Thoracic aorta (tissue), 2 donors: Measurements from ENCODE around the gene ARPC2. TPM values are rescaled to one million over a fixed set of nuclear protein-coding genes. Genes with fewer than 3 reads are reported as not detected.

Source experiments
- ATAC-seq: fragments of 150-250 bp; one replicate; pipeline ENCODE4 v1.8.0; 2017; ENCODE audit warnings: low read depth; ENCODE audit not compliant: insufficient number of reproducible peaks, low FRiP score
- DNase-seq: peaks from one replicate; pipeline ENCODE4 v3.0.0-alpha.2; 2020; ENCODE audit warnings: low spot score
- H3K27ac ChIP-seq, 2 donors: fragments of 200-600 bp; sonication (generic); 1 replicate in 1 of 2; 2 replicates in 1 of 2; pipeline ENCODE4 v1.5.1; 2016; ENCODE audit warnings: mild to moderate bottlenecking in 2 of 2, moderate library complexity in 2 of 2
- H3K27me3 ChIP-seq: fragments of 200-600 bp; sonication (generic); replicated peaks from 2 replicates; pipeline ENCODE4 v1.6.0; 2016; ENCODE audit warnings: mild to moderate bottlenecking; ENCODE audit not compliant: insufficient read depth
- H3K36me3 ChIP-seq: fragments of 200-600 bp; sonication (generic); one replicate; pipeline ENCODE4 v1.5.1; 2016
- H3K4me1 ChIP-seq, 2 donors: fragments of 200-600 bp; sonication (generic); 1 replicate in 1 of 2; 2 replicates in 1 of 2; pipeline versions ENCODE4 v1.5.1 to v1.6.0; 2016; ENCODE audit warnings: low read depth in 2 of 2, mild to moderate bottlenecking in 1 of 2; ENCODE audit not compliant: control insufficient read depth in 1 of 2
- H3K4me3 ChIP-seq: fragments of 200-600 bp; sonication (generic); 2 replicates; pipeline ENCODE4 v1.5.1; 2016; ENCODE audit warnings: mild to moderate bottlenecking
- H3K9me3 ChIP-seq: fragments of 200-600 bp; sonication (generic); 2 replicates; pipeline ENCODE4 v1.5.1; 2016
- CTCF ChIP-seq: fragments of 200-600 bp; sonication (generic); IDR thresholded peaks from one replicate; pipeline ENCODE4 v1.5.1; 2019; ENCODE audit warnings: antibody characterized with exemption
- total RNA-seq, 2 donors: library from RNA; depleted of rRNA; stranded (reverse); fragments of >200 nt; gene quantifications; one replicate each; pipeline versions ENCODE4 v1.1.0 to v1.2.3, GENCODE V29; 2016

ARPC2 gene
- total RNA-seq, 2 donors from 2014 or later: 378 to 469 TPM

DNA sequence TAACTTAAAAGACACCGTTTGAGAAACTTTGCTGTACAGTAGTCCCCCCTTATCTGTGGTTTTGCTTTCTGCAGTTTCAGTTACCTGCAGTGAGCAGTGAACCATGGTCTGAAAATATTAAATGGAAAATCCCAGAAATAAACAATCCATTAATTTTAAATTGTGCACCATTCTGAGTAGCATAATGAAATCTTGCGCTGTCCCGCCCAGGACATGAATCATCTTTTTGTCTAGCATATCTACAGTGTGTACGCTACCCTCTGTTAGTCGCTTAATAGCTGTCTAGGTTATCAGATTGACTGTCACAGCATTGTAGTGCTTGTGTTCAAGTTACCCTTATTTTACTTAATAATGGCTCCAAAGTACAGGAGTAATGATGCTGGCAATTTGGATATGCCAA, 6.1 kb downstream of the ARPC2 start:
- peak overlapping the region; percentile 13 for H3K4me3 ChIP-seq
- DNase-seq (no peak), ATAC-seq (no peak)
- no peak overlapping the region for H3K27ac ChIP-seq
- no peaks in the 10 kb centered on the region for H3K27me3 ChIP-seq
- peaks cover 68 to 83% of the 10 kb centered on the region in 2 donors for H3K4me1 ChIP-seq
- no peak for TF ChIP-seq CTCF
- no peaks in the 10 kb centered on the region for H3K9me3 ChIP-seq
- peaks cover 14% of the 10 kb centered on the region for H3K36me3 ChIP-seq

DNA sequence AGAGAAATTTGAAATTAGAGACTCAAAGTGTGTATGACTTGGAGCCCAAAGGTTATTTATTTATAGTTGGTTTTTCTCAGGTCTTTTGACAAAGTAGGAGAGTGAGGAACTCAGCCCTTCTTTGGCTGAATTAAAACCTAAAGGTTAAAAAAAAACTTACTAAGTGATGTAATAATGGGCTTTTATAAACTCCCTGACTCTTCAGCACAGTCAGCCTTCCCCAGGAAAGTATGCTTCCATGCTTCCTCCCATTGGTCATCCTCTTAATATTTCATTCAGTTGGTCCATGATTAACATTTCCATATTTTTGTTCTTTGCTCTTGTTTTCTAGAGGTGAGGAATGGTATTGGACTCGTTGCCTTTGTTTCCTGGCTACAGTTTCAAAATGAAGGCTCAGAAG, 7.2 kb downstream of the ARPC2 start:
- Histone ChIP-seq H3K27me3 (no peaks in the 10 kb centered on the region), H3K4me3 (no peak overlapping the region), H3K9me3 (no peaks in the 10 kb centered on the region), H3K27ac (peak overlapping the region in 1 of 2 donors; percentile 42), H3K36me3 (peaks cover 14% of the 10 kb centered on the region), H3K4me1 (peaks cover 70 to 84% of the 10 kb centered on the region in 2 donors)
- no peak for DNase-seq
- TF ChIP-seq CTCF: no peak
- ATAC-seq: no peak

GRCh38 chr2:218226903-218227302, 9.9 kb downstream of the ARPC2 start:
- peaks cover 66 to 80% of the 10 kb centered on the region in 2 donors for H3K4me1 ChIP-seq
- ATAC-seq (no peak), DNase-seq (no peak)
- TF ChIP-seq CTCF: no peak
- no peak overlapping the region for H3K4me3 ChIP-seq
- no peaks in the 10 kb centered on the region for H3K9me3 ChIP-seq
- H3K27me3 ChIP-seq: no peaks in the 10 kb centered on the region
- peaks cover 19% of the 10 kb centered on the region for H3K36me3 ChIP-seq
- H3K27ac ChIP-seq: peak overlapping the region in 1 of 2 donors; percentile 95

DNA sequence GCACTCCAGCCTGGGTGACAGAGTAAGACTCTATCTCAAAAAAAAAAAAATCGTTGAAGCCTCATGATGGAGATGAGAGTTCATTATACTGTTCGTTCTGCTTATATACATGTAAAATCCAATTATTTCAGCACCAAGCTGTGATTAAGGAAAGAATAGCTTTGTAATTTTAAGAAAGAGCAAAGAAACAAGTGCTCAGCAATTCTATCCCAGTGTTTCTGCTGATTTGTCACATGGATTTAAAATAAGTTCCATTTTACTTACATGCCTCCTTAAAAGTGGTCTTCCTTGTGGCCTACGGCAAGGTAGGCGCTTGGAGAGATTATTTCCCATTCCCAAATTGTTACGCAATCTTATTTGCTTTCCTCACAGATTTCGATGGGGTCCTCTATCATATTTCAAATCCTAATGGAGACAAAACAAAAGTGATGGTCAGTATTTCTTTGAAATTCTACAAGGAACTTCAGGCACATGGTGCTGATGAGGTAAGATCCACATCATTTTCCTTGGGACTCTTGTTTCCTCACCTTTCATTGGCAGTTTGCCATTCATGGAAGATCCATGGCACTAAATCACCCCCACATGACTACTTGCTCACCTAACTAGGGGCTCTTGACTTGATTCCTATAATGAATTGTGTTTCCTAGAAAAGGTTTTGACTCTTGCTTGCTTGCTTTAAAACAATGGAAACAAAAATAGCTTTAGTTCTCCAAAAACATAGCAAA, 11.5 kb downstream of the ARPC2 start:
- Histone ChIP-seq H3K36me3 (peaks cover 20% of the 10 kb centered on the region), H3K27ac (peak overlapping the region; percentile 88 to 95), H3K4me3 (peak overlapping the region; percentile 39), H3K9me3 (no peaks in the 10 kb centered on the region), H3K27me3 (no peaks in the 10 kb centered on the region), H3K4me1 (peaks cover 50 to 67% of the 10 kb centered on the region in 2 donors)
- ATAC-seq (no peak), DNase-seq (no peak)
- TF ChIP-seq CTCF: no peak

DNA sequence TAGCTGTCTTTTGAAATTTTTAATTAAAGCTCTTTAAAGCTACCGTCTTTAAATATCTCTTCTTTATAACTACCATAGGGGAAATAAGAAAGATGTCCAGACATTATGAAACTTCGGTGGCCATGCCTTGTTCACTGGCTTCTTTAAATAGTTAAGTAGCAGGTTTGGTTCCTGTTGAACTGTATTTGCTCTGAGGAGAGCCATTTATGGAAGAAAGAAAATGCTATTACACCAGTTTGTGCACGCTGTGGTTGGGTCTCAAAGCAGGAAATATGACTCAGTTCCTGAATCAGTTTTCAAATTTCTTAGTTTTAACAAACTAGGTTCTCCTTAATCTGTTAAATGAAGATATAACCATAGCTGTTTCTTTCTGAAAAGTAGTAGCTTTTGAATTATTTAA, 12.2 kb downstream of the ARPC2 start:
- DNase-seq (no peak), ATAC-seq (peak; percentile 81)
- H3K4me3 ChIP-seq: peak overlapping the region; percentile 39
- peaks cover 20% of the 10 kb centered on the region for H3K36me3 ChIP-seq
- peak overlapping the region; percentile 88 to 95 for H3K27ac ChIP-seq
- H3K4me1 ChIP-seq: peaks cover 43 to 65% of the 10 kb centered on the region in 2 donors
- no peaks in the 10 kb centered on the region for H3K27me3 ChIP-seq
- no peak for TF ChIP-seq CTCF
- no peaks in the 10 kb centered on the region for H3K9me3 ChIP-seq
